GM23338 (cell line): ENCODE data around the gene RNF214. TPM values are rescaled to one million over a fixed set of nuclear protein-coding genes. Genes with fewer than 3 reads are reported as not detected.
A peak's percentile ranks its signal among the peaks of the same experiment; 100 is the strongest.

Experiments
- ATAC-seq: fragments of 200-7000 bp; cut with Tn5 transposase; 3 replicates; pipeline ENCODE4 v1.9.1; 2020
- DNase-seq: peaks from one replicate; pipeline ENCODE4 v3.0.0-alpha.2; 2015; ENCODE audit warnings: low spot score
- H2AFZ ChIP-seq: fragments of 200-600 bp; sonication (generic); 2 replicates; pipeline ENCODE4 v1.8.0; 2016; ENCODE audit warnings: antibody characterized with exemption, mild to moderate bottlenecking, moderate library complexity
- H3F3A ChIP-seq: fragments of 200-600 bp; sonication (generic); replicated peaks from 2 replicates; pipeline ENCODE4 v1.8.0; 2017; ENCODE audit warnings: antibody characterized with exemption, mixed run types, low read depth
- H3K27ac ChIP-seq: fragments of 200-600 bp; sonication (generic); 2 replicates; pipeline ENCODE4 v1.6.1; 2016; ENCODE audit warnings: low read depth
- H3K27me3 ChIP-seq: fragments of 200-600 bp; sonication (generic); 2 replicates; pipeline ENCODE4 v1.8.0; 2016; ENCODE audit warnings: mild to moderate bottlenecking, mixed run types, moderate library complexity; ENCODE audit not compliant: insufficient read depth
- H3K36me3 ChIP-seq: fragments of 200-600 bp; sonication (generic); 2 replicates; pipeline ENCODE4 v1.8.0; 2016; ENCODE audit warnings: mild to moderate bottlenecking; ENCODE audit not compliant: insufficient read depth
- H3K4me1 ChIP-seq: fragments of 200-600 bp; sonication (generic); 2 replicates; pipeline ENCODE4 v1.8.0; 2016; ENCODE audit warnings: mild to moderate bottlenecking, moderate library complexity; ENCODE audit not compliant: insufficient read depth
- H3K4me2 ChIP-seq: fragments of 200-600 bp; sonication (generic); 2 replicates; pipeline ENCODE4 v1.7.1; 2017; ENCODE audit warnings: mixed run types
- H3K4me3 ChIP-seq: fragments of 200-600 bp; sonication (generic); 2 replicates; pipeline ENCODE4 v1.6.1; 2016; ENCODE audit warnings: mixed run types
- H3K79me2 ChIP-seq: fragments of 200-600 bp; sonication (generic); replicated peaks from 2 replicates; pipeline ENCODE4 v1.8.0; 2017; ENCODE audit warnings: mild to moderate bottlenecking; ENCODE audit not compliant: insufficient read depth
- H3K9me2 ChIP-seq: fragments of 200-600 bp; sonication (generic); 2 replicates; pipeline ENCODE4 v1.8.0; 2017; ENCODE audit not compliant: insufficient read depth
- H4K20me1 ChIP-seq: fragments of 200-600 bp; sonication (generic); replicated peaks from 2 replicates; pipeline ENCODE4 v1.8.0; 2017; ENCODE audit warnings: mild to moderate bottlenecking; ENCODE audit not compliant: insufficient read depth
- H3K27ac Mint-ChIP-seq: 2 replicates; pipeline ENCODE4 v1.8.0; 2020; ENCODE audit warnings: inconsistent platforms, mild to moderate bottlenecking, moderate library complexity, mixed read lengths
- H3K27me3 Mint-ChIP-seq: 3 replicates; pipeline ENCODE4 v1.8.0; 2022; ENCODE audit warnings: low read depth, mild to moderate bottlenecking, moderate library complexity, mixed read lengths, inconsistent platforms; ENCODE audit not compliant: insufficient read depth, poor library complexity
- H3K36me3 Mint-ChIP-seq: 3 replicates; pipeline ENCODE4 v1.8.0; 2021; ENCODE audit warnings: low read depth, mild to moderate bottlenecking, inconsistent platforms, moderate library complexity, mixed read lengths
- H3K4me1 Mint-ChIP-seq: 3 replicates; pipeline ENCODE4 v1.8.0; 2020; ENCODE audit warnings: mild to moderate bottlenecking, inconsistent platforms, mixed read lengths
- H3K4me3 Mint-ChIP-seq: 3 replicates; pipeline ENCODE4 v1.8.0; 2021; ENCODE audit warnings: moderate library complexity, mild to moderate bottlenecking, inconsistent platforms, mixed read lengths
- H3K9me3 Mint-ChIP-seq: 3 replicates; pipeline ENCODE4 v1.8.0; 2020; ENCODE audit warnings: moderate library complexity, mild to moderate bottlenecking, inconsistent platforms, mixed read lengths
- CREB1 ChIP-seq: fragments of 250-450 bp; sonication (Bioruptor Pico); IDR thresholded peaks from 2 replicates; pipeline ENCODE4 v1.5.0; 2020; ENCODE audit warnings: low read depth, mild to moderate bottlenecking, moderate library complexity
- EZH2 ChIP-seq: fragments of 200-600 bp; sonication (generic); IDR thresholded peaks from one replicate; pipeline ENCODE4 v1.8.0; 2017; ENCODE audit warnings: antibody characterized with exemption, mild to moderate bottlenecking, low read depth; ENCODE audit not compliant: unreplicated experiment
- EZH2phosphoT487 ChIP-seq: fragments of 200-600 bp; sonication (generic); IDR thresholded peaks from one replicate; pipeline ENCODE4 v1.8.1; 2018; ENCODE audit warnings: antibody characterized with exemption; ENCODE audit not compliant: unreplicated experiment
- JUNB ChIP-seq: IDR thresholded peaks from one replicate; pipeline ENCODE4 v1.6.1; 2016; ENCODE audit warnings: antibody characterized with exemption; ENCODE audit not compliant: unreplicated experiment
- NANOG ChIP-seq: IDR thresholded peaks from 2 replicates; pipeline ENCODE4 v1.6.1; 2016; ENCODE audit warnings: antibody characterized with exemption, borderline replicate concordance
- POLR2AphosphoS5 ChIP-seq: IDR thresholded peaks from 2 replicates; pipeline ENCODE4 v1.6.1; 2016; ENCODE audit warnings: antibody characterized with exemption, low read depth
- STAT1 ChIP-seq: IDR thresholded peaks from one replicate; pipeline ENCODE4 v1.6.1; 2016; ENCODE audit warnings: antibody characterized with exemption; ENCODE audit not compliant: unreplicated experiment
- ZNF114 ChIP-seq: fragments of 250-450 bp; sonication (Bioruptor Pico); IDR thresholded peaks from 2 replicates; pipeline ENCODE4 v1.5.0; 2020; ENCODE audit warnings: mild to moderate bottlenecking, moderate library complexity
- ZNF331 ChIP-seq: fragments of 250-450 bp; sonication (Bioruptor Pico); IDR thresholded peaks from 2 replicates; pipeline ENCODE4 v1.5.0; 2020; ENCODE audit warnings: low read depth, mild to moderate bottlenecking, moderate library complexity
- polyA plus RNA-seq: library from polyadenylated mRNA; unstranded; fragments of >200 nt; fragmentation: Nextera tagmentation; extraction: Ambion mirVana; gene quantifications from 2 replicates; pipeline ENCODE4 v1.2.1, GENCODE V29; 2016
- total RNA-seq: library from RNA; depleted of rRNA; stranded (reverse); fragments of >200 nt; shearing (Covaris generic); gene quantifications from 2 replicates; pipeline ENCODE4 v1.2.3, GENCODE V29; 2014
- TF ChIP-seq, protein P1 (sequence below), 2 experiments: fragments of 200-600 bp in 1 of 2; sonication (generic) in 1 of 2; conservative IDR thresholded peaks; 2 replicates each; pipeline versions ENCODE4 v1.5.1 to v1.6.1; 2016 to 2017; ENCODE audit warnings: antibody characterized with exemption in 2 of 2, low read depth in 2 of 2, mild to moderate bottlenecking in 2 of 2, moderate library complexity in 1 of 2
- TF ChIP-seq, protein P2 (sequence below): IDR thresholded peaks from 2 replicates; pipeline ENCODE4 v1.6.1; 2016; ENCODE audit warnings: antibody characterized with exemption
- TF ChIP-seq, protein P3 (sequence below): IDR thresholded peaks from one replicate; pipeline ENCODE4 v1.6.1; 2018; ENCODE audit warnings: antibody characterized with exemption; ENCODE audit not compliant: unreplicated experiment
- TF ChIP-seq, protein P4 (sequence below): fragments of 250-450 bp; sonication (Bioruptor Pico); IDR thresholded peaks from 2 replicates; pipeline ENCODE4 v1.5.0; 2020; ENCODE audit warnings: mild to moderate bottlenecking, moderate library complexity

The RNF214 gene
- total and polyA plus RNA-seq, 2 experiments from 2014 or later, result 19.4 to 28.4 TPM

DNA sequence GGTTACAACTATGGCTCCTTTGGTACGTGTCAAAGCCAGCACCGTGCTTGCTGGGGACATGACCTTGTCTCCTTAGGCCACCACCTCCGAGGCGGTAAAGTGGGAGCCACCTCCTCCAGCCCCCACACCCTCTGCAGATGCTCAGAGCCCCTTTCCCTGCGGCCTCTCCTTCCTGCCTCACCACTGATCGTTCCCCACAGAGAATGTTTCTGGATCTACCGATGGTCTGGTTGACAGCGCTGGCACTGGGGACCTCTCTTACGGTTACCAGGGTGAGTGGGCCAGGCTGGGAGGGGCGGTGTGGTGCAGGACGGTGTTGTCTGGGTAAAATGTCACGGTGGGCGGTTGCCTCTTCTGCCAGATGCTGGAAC is 45.1 kb upstream of the RNF214 start:
- H3K36me3 Mint-ChIP-seq, result peaks cover 4% of the 10 kb centered on the region; the same call in 2 of the 3 replicates
- Histone ChIP-seq H3K79me2 (no peaks in the 10 kb centered on the region), H3K4me2 (no peak overlapping the region), H3K27ac (no peak overlapping the region), H3K4me1 (no peaks in the 10 kb centered on the region), H3K4me3 (no peak overlapping the region), H2AFZ (no peak overlapping the region), H3F3A (no peaks in the 10 kb centered on the region), H3K36me3 (no peaks in the 10 kb centered on the region), H4K20me1 (no peaks in the 10 kb centered on the region), H3K9me2 (no peaks in the 10 kb centered on the region), H3K27me3 (no peaks in the 10 kb centered on the region)
- no peak overlapping the region for H3K4me3 Mint-ChIP-seq
- H3K4me1 Mint-ChIP-seq, result no peaks in the 10 kb centered on the region; the same call in 2 of the 3 replicates
- peaks cover 13% of the 10 kb centered on the region for H3K27me3 Mint-ChIP-seq
- no peak for TF ChIP-seq JUNB
- TF ChIP-seq, protein P1, sequence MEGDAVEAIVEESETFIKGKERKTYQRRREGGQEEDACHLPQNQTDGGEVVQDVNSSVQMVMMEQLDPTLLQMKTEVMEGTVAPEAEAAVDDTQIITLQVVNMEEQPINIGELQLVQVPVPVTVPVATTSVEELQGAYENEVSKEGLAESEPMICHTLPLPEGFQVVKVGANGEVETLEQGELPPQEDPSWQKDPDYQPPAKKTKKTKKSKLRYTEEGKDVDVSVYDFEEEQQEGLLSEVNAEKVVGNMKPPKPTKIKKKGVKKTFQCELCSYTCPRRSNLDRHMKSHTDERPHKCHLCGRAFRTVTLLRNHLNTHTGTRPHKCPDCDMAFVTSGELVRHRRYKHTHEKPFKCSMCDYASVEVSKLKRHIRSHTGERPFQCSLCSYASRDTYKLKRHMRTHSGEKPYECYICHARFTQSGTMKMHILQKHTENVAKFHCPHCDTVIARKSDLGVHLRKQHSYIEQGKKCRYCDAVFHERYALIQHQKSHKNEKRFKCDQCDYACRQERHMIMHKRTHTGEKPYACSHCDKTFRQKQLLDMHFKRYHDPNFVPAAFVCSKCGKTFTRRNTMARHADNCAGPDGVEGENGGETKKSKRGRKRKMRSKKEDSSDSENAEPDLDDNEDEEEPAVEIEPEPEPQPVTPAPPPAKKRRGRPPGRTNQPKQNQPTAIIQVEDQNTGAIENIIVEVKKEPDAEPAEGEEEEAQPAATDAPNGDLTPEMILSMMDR (conservative IDR thresholded peaks at IDR 0.05; ENCODE audit: low read depth in 2 of 2), result no peak
- no peak for TF ChIP-seq ZNF331 (CRISPR knock-in tag)
- TF ChIP-seq, protein P2, sequence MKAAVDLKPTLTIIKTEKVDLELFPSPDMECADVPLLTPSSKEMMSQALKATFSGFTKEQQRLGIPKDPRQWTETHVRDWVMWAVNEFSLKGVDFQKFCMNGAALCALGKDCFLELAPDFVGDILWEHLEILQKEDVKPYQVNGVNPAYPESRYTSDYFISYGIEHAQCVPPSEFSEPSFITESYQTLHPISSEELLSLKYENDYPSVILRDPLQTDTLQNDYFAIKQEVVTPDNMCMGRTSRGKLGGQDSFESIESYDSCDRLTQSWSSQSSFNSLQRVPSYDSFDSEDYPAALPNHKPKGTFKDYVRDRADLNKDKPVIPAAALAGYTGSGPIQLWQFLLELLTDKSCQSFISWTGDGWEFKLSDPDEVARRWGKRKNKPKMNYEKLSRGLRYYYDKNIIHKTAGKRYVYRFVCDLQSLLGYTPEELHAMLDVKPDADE, result no peak
- no peak for TF ChIP-seq POLR2AphosphoS5
- TF ChIP-seq, protein P3, sequence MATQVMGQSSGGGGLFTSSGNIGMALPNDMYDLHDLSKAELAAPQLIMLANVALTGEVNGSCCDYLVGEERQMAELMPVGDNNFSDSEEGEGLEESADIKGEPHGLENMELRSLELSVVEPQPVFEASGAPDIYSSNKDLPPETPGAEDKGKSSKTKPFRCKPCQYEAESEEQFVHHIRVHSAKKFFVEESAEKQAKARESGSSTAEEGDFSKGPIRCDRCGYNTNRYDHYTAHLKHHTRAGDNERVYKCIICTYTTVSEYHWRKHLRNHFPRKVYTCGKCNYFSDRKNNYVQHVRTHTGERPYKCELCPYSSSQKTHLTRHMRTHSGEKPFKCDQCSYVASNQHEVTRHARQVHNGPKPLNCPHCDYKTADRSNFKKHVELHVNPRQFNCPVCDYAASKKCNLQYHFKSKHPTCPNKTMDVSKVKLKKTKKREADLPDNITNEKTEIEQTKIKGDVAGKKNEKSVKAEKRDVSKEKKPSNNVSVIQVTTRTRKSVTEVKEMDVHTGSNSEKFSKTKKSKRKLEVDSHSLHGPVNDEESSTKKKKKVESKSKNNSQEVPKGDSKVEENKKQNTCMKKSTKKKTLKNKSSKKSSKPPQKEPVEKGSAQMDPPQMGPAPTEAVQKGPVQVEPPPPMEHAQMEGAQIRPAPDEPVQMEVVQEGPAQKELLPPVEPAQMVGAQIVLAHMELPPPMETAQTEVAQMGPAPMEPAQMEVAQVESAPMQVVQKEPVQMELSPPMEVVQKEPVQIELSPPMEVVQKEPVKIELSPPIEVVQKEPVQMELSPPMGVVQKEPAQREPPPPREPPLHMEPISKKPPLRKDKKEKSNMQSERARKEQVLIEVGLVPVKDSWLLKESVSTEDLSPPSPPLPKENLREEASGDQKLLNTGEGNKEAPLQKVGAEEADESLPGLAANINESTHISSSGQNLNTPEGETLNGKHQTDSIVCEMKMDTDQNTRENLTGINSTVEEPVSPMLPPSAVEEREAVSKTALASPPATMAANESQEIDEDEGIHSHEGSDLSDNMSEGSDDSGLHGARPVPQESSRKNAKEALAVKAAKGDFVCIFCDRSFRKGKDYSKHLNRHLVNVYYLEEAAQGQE, result no peak
- TF ChIP-seq, protein P4, sequence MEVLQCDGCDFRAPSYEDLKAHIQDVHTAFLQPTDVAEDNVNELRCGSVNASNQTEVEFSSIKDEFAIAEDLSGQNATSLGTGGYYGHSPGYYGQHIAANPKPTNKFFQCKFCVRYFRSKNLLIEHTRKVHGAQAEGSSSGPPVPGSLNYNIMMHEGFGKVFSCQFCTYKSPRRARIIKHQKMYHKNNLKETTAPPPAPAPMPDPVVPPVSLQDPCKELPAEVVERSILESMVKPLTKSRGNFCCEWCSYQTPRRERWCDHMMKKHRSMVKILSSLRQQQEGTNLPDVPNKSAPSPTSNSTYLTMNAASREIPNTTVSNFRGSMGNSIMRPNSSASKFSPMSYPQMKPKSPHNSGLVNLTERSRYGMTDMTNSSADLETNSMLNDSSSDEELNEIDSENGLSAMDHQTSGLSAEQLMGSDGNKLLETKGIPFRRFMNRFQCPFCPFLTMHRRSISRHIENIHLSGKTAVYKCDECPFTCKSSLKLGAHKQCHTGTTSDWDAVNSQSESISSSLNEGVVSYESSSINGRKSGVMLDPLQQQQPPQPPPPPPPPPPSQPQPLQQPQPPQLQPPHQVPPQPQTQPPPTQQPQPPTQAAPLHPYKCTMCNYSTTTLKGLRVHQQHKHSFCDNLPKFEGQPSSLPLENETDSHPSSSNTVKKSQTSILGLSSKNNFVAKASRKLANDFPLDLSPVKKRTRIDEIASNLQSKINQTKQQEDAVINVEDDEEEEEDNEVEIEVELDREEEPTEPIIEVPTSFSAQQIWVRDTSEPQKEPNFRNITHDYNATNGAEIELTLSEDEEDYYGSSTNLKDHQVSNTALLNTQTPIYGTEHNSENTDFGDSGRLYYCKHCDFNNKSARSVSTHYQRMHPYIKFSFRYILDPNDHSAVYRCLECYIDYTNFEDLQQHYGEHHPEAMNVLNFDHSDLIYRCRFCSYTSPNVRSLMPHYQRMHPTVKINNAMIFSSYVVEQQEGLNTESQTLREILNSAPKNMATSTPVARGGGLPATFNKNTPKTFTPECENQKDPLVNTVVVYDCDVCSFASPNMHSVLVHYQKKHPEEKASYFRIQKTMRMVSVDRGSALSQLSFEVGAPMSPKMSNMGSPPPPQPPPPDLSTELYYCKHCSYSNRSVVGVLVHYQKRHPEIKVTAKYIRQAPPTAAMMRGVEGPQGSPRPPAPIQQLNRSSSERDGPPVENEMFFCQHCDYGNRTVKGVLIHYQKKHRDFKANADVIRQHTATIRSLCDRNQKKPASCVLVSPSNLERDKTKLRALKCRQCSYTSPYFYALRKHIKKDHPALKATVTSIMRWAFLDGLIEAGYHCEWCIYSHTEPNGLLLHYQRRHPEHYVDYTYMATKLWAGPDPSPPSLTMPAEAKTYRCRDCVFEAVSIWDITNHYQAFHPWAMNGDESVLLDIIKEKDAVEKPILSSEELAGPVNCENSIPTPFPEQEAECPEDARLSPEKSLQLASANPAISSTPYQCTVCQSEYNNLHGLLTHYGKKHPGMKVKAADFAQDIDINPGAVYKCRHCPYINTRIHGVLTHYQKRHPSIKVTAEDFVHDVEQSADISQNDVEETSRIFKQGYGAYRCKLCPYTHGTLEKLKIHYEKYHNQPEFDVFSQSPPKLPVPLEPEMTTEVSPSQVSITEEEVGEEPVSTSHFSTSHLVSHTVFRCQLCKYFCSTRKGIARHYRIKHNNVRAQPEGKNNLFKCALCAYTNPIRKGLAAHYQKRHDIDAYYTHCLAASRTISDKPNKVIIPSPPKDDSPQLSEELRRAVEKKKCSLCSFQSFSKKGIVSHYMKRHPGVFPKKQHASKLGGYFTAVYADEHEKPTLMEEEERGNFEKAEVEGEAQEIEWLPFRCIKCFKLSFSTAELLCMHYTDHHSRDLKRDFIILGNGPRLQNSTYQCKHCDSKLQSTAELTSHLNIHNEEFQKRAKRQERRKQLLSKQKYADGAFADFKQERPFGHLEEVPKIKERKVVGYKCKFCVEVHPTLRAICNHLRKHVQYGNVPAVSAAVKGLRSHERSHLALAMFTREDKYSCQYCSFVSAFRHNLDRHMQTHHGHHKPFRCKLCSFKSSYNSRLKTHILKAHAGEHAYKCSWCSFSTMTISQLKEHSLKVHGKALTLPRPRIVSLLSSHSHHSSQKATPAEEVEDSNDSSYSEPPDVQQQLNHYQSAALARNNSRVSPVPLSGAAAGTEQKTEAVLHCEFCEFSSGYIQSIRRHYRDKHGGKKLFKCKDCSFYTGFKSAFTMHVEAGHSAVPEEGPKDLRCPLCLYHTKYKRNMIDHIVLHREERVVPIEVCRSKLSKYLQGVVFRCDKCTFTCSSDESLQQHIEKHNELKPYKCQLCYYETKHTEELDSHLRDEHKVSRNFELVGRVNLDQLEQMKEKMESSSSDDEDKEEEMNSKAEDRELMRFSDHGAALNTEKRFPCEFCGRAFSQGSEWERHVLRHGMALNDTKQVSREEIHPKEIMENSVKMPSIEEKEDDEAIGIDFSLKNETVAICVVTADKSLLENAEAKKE, result no peak
- TF ChIP-seq NANOG, result no peak
- no peak for TF ChIP-seq ZNF114 (CRISPR knock-in tag)
- TF ChIP-seq CREB1 (CRISPR knock-in tag), result no peak
- TF ChIP-seq EZH2, result no peak
- TF ChIP-seq STAT1, result no peak
- TF ChIP-seq EZH2phosphoT487, result no peak
- H3K9me3 Mint-ChIP-seq, result no peaks in the 10 kb centered on the region
- no peak for ATAC-seq
- H3K27ac Mint-ChIP-seq, result 0 out of 2 replicates have a peak overlapping the region, but pooled peaks have one; percentile 66
- DNase-seq, result no peak
